Measurements from ENCODE around the gene RAB4B. TPM values are rescaled to one million over a fixed set of nuclear protein-coding genes. Genes with fewer than 3 reads are reported as not detected.

RAB4B gene
- total and polyA plus RNA-seq, 2 of the 13 experiments (the other 11 are each of a cell fraction or from before 2014, with no cell fraction given) = 3.3 to 5.4 TPM

- TF ChIP-seq, protein P1, sequence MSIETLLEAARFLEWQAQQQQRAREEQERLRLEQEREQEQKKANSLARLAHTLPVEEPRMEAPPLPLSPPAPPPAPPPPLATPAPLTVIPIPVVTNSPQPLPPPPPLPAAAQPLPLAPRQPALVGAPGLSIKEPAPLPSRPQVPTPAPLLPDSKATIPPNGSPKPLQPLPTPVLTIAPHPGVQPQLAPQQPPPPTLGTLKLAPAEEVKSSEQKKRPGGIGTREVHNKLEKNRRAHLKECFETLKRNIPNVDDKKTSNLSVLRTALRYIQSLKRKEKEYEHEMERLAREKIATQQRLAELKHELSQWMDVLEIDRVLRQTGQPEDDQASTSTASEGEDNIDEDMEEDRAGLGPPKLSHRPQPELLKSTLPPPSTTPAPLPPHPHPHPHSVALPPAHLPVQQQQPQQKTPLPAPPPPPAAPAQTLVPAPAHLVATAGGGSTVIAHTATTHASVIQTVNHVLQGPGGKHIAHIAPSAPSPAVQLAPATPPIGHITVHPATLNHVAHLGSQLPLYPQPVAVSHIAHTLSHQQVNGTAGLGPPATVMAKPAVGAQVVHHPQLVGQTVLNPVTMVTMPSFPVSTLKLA (IDR thresholded peaks at IDR 0.05) = no peak
- TF ChIP-seq, protein P2, sequence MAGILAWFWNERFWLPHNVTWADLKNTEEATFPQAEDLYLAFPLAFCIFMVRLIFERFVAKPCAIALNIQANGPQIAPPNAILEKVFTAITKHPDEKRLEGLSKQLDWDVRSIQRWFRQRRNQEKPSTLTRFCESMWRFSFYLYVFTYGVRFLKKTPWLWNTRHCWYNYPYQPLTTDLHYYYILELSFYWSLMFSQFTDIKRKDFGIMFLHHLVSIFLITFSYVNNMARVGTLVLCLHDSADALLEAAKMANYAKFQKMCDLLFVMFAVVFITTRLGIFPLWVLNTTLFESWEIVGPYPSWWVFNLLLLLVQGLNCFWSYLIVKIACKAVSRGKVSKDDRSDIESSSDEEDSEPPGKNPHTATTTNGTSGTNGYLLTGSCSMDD (CRISPR knock-in tag; IDR thresholded peaks at IDR 0.05) = no peak
- TF ChIP-seq, protein P3, sequence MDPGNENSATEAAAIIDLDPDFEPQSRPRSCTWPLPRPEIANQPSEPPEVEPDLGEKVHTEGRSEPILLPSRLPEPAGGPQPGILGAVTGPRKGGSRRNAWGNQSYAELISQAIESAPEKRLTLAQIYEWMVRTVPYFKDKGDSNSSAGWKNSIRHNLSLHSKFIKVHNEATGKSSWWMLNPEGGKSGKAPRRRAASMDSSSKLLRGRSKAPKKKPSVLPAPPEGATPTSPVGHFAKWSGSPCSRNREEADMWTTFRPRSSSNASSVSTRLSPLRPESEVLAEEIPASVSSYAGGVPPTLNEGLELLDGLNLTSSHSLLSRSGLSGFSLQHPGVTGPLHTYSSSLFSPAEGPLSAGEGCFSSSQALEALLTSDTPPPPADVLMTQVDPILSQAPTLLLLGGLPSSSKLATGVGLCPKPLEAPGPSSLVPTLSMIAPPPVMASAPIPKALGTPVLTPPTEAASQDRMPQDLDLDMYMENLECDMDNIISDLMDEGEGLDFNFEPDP (CRISPR knock-in tag; conservative IDR thresholded peaks at IDR 0.05) = no peak
- TF ChIP-seq ZNF710 (CRISPR knock-in tag; IDR thresholded peaks at IDR 0.05; ENCODE audit: borderline replicate concordance) (no peak), TARDBP (CRISPR knock-in tag; IDR thresholded peaks at IDR 0.05) (no peak), PCBP2 (optimal IDR thresholded peaks at IDR 0.05; ENCODE audit: low read depth, low read length, poor library complexity, severe bottlenecking) (no peak), ZNF660 (CRISPR knock-in tag; IDR thresholded peaks at IDR 0.05; ENCODE audit: borderline replicate concordance, low read depth) (no peak), AHDC1 (CRISPR knock-in tag; IDR thresholded peaks at IDR 0.05; ENCODE audit: borderline replicate concordance) (no peak), ZNF713 (CRISPR knock-in tag; IDR thresholded peaks at IDR 0.05) (no peak), ELF4 (CRISPR knock-in tag; IDR thresholded peaks at IDR 0.05; ENCODE audit: borderline replicate concordance) (no peak), PTBP1 (IDR thresholded peaks at IDR 0.05; ENCODE audit: low read depth, low read length, poor library complexity, severe bottlenecking) (no peak), LCORL (IDR thresholded peaks at IDR 0.05) (no peak), LCORL (CRISPR knock-in tag; IDR thresholded peaks at IDR 0.05) (no peak), SAFB2 (CRISPR knock-in tag; IDR thresholded peaks at IDR 0.05; ENCODE audit: borderline replicate concordance, low read depth) (no peak), ZNF598 (CRISPR knock-in tag; IDR thresholded peaks at IDR 0.05; ENCODE audit: borderline replicate concordance) (no peak)
- TF ChIP-seq, protein P4, sequence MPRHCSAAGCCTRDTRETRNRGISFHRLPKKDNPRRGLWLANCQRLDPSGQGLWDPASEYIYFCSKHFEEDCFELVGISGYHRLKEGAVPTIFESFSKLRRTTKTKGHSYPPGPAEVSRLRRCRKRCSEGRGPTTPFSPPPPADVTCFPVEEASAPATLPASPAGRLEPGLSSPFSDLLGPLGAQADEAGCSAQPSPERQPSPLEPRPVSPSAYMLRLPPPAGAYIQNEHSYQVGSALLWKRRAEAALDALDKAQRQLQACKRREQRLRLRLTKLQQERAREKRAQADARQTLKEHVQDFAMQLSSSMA (CRISPR knock-in tag; IDR thresholded peaks at IDR 0.05) = no peak
Observed at GRCh38 chr19:40806423-40807146, 28.5 kb downstream of the RAB4B start (continued).
